Common myeloid progenitor, CD34-positive (primary cell): ENCODE measurements around the gene SERPINB2.
A peak's percentile ranks its signal among the peaks of the same experiment; 100 is the strongest.
"Not testable (repeated sequence)": the region's sequence is repeated elsewhere in the genome, so short reads cannot be mapped to it uniquely, and the experiment has no call there.

Experiments
- CTCF ChIA-PET: fragments of 350-600 bp; sonication (Branson Sonifier 250); formaldehyde crosslinking; loops from one replicate; lab custom pipeline; 2021; ENCODE audit warnings: antibody characterized with exemption; lab: Charles Lee
- POLR2A ChIA-PET: fragments of 350-600 bp; sonication (Branson Sonifier 250); formaldehyde crosslinking; loops from one replicate; lab custom pipeline; 2021; ENCODE audit warnings: antibody characterized with exemption; lab: Charles Lee
- DNase-seq, 3 donors: peaks; one replicate each; pipeline versions ENCODE4 v3.0.0 to v3.0.0-alpha.2; 2013
- H3K27ac ChIP-seq, 2 experiments: 1 replicate in 1 of 2; 2 replicates in 1 of 2; pipeline ENCODE4 v1.7.0; 2013; ENCODE audit warnings: inconsistent platforms in 2 of 2, low read length in 2 of 2, mild to moderate bottlenecking in 2 of 2, low read depth in 1 of 2, moderate library complexity in 1 of 2; ENCODE audit not compliant: severe bottlenecking in 2 of 2, insufficient read depth in 1 of 2, poor library complexity in 1 of 2
- H3K27me3 ChIP-seq, 5 experiments: replicated peaks in 2 of 5; 1 replicate in 3 of 5; 2 replicates in 2 of 5; pipeline versions ENCODE4 v1.6.1 to v1.7.0; 2013; ENCODE audit warnings: low read length in 4 of 5, mild to moderate bottlenecking in 2 of 5, moderate library complexity in 2 of 5, inconsistent platforms in 1 of 5; ENCODE audit not compliant: insufficient read depth in 5 of 5, control insufficient read depth in 4 of 5
- H3K36me3 ChIP-seq, 4 experiments: 1 replicate in 2 of 4; 2 replicates in 2 of 4; pipeline versions ENCODE4 v1.6.1 to v1.7.0; 2013; ENCODE audit warnings: low read length in 3 of 4, control low read depth in 1 of 4, mild to moderate bottlenecking in 1 of 4; ENCODE audit not compliant: control insufficient read depth in 4 of 4, insufficient read depth in 4 of 4
- H3K4me1 ChIP-seq, 4 experiments: 1 replicate in 3 of 4; 2 replicates in 1 of 4; pipeline versions ENCODE4 v1.6.1 to v1.7.1; 2013; ENCODE audit warnings: low read length in 3 of 4, mild to moderate bottlenecking in 3 of 4, control low read depth in 1 of 4, inconsistent platforms in 1 of 4, moderate library complexity in 1 of 4; ENCODE audit not compliant: control insufficient read depth in 4 of 4, insufficient read depth in 4 of 4; ENCODE audit errors: control extremely low read depth in 1 of 4
- H3K4me3 ChIP-seq, 7 experiments: 1 replicate in 4 of 7; 2 replicates in 3 of 7; pipeline versions ENCODE4 v1.5.1 to v1.7.0; 2013; ENCODE audit warnings: mild to moderate bottlenecking in 7 of 7, low read length in 6 of 7, moderate library complexity in 6 of 7, inconsistent platforms in 2 of 7, low read depth in 2 of 7, control low read depth in 1 of 7; ENCODE audit not compliant: insufficient read depth in 4 of 7, control insufficient read depth in 1 of 7; ENCODE audit errors: extremely low read depth in 1 of 7
- H3K9me3 ChIP-seq, 5 experiments: 1 replicate in 4 of 5; 2 replicates in 1 of 5; pipeline versions ENCODE4 v1.6.1 to v1.7.1; 2013; ENCODE audit warnings: low read length in 4 of 5, mild to moderate bottlenecking in 2 of 5, inconsistent platforms in 1 of 5, low read depth in 1 of 5, moderate library complexity in 1 of 5; ENCODE audit not compliant: control insufficient read depth in 4 of 5, insufficient read depth in 2 of 5; ENCODE audit errors: control extremely low read depth in 1 of 5
- WGBS: methylation state at CpG from one replicate; pipeline ENCODE4 v1.1.5; 2013; ENCODE audit not compliant: insufficient coverage; 5-methylcytosine and 5-hydroxymethylcytosine counted together

SERPINB2 gene

DNA sequence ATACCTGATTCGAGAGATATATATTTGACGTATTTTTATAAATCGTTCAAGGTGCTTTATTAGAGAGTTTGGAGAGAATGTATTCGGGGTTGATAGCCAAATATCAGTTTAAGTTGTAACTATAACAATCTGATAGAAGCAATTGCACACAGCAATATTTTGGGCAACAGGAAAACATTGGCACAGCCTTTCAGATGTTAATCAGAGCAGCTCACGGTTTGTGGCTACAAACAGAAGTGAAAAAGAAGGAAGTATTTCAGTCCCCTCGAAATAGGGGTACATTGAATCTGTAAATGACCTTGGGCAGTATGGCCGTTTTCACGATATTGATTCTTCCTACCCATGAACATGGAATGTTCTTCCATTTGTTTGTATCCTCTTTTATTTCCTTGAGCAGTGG is 40.8 kb downstream of the SERPINB2 start:
- 0% methylated on average over 2 of the region's 8 CpGs for WGBS
- POLR2A ChIA-PET, result no interaction called here
- no peaks in the 10 kb centered on the region for H3K27me3 ChIP-seq
- peak; percentile 42 to 59 (median 51) for DNase-seq
- CTCF ChIA-PET, result interaction anchor here (0.8 kb wide), 1 partner anchor 34 kb away, joined by 3 read pairs; no protein-coding TSS in a partner anchor
- no peaks in the 10 kb centered on the region for H3K9me3 ChIP-seq
- no peak overlapping the region for H3K27ac ChIP-seq
- H3K4me3 ChIP-seq, result peak overlapping the region in 1 of 7 experiments; percentile 26
- peaks cover 3 to 19% (median 9%) of the 10 kb centered on the region in 4 experiments for H3K4me1 ChIP-seq
- no peaks in the 10 kb centered on the region for H3K36me3 ChIP-seq

DNA sequence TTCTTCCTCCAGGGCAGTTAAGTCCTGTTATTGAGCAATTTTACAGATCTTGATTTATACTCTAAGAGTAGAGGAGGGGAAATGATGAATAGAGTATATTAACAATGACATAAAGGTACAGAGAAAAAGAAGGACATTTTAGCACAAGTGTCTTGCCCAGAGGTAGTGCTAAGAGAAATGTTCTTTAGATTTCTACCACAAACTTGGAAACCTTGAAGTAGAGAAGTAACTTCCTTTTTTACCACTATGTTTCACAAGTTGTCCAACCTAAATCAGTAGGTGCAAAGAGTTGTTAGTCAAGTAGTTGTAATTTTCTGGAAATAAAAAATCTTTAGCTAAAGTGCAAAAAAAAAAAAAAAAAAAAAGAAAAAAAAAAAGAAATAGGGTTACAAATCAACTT is 41.9 kb downstream of the SERPINB2 start:
- H3K4me3 ChIP-seq, H3K36me3 ChIP-seq, H3K9me3 ChIP-seq, H3K27me3 ChIP-seq, POLR2A ChIA-PET, H3K27ac ChIP-seq, CTCF ChIA-PET: not testable (repeated sequence)
- H3K4me1 ChIP-seq, result peaks cover 3 to 19% (median 9%) of the 10 kb centered on the region in 4 experiments
- DNase-seq, result peak in 2 of 3 donors; percentile 30 to 54

DNA sequence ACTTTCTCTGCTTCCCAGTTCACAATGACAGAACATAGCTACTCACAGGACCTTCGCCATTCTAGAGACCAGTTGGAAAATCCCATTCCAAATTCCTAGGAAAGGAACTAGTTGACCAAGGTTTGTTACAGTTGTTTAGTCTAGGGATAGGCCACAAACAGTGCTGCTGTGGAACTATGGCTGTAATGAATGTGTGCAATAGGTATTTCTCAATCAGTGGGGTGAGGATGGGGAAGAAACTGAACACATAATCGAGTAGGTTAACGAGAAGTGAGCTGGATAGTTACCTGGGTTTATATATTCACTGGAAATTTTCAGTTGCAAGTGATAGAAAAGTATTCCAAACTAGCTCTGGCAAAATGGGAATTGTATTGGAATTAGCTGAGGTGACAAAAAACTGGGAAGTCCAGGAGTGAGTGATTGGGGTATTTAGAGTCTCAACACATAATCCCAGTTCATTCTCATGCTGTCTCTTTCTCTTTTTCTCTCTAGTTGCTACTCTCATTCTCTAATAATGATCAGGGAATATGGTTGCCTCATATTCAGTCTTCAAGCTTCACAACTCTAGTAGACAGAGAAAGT is 43.4 kb downstream of the SERPINB2 start:
- Histone ChIP-seq H3K27me3 (no peaks in the 10 kb centered on the region), H3K4me1 (peaks cover 5 to 20% (median 13%) of the 10 kb centered on the region in 4 experiments), H3K4me3 (no peak overlapping the region), H3K27ac (no peak overlapping the region), H3K36me3 (no peaks in the 10 kb centered on the region), H3K9me3 (no peaks in the 10 kb centered on the region)
- 88% methylated on average over 2 of the region's 3 CpGs for WGBS
- ChIA-PET POLR2A (no interaction called here), CTCF (no interaction called here)
- no peak for DNase-seq

DNA sequence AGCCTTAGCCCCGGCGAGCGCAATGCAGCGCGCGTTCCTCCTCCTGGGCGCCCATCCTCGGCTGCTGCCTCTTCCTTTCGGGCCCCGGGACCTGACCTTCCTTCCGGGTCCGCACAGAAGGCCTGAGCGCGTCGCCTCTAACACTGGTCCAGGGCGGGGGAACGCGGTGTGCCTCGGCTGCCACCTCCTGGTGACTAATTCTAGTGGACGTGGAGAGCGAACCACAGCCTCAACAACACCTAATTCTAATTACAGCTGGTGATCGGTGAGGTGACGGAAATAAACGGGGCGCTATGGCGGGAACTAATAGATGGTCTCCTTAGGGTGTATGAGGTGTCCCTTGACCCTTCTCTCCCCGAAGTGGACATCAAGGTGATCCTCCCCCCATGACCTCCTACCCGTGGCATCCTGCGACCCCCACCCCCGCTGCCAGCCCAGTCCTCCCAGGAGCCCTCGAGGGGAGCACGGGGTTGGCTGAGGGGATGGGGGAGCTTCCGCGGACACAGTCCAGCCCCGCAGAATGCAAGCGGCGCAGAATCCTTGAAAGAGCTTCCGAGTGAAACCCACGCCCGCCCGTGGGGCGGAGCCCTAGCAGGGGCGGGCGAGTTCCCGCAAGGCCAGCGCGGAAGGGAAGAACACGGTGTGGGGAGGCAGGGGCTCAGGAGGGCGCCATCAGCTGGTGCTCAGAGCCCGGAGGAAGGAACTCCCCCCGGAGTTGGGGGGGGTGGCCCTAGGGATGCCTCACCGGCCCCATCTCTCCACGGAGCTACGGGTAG is 48.8 kb downstream of the SERPINB2 start:
- Histone ChIP-seq H3K27ac (no peak overlapping the region), H3K4me1 (peaks cover 6 to 15% (median 14%) of the 10 kb centered on the region in 4 experiments), H3K36me3 (no peaks in the 10 kb centered on the region), H3K4me3 (peak overlapping the region; percentile 39 to 80 (median 67)), H3K9me3 (no peaks in the 10 kb centered on the region), H3K27me3 (peaks cover 0 to 5% (median 0%) of the 10 kb centered on the region in 5 experiments)
- peak; percentile 78 to 88 (median 86) for DNase-seq
- CTCF ChIA-PET, result interaction anchor here (0.6 to 4.4 kb wide), 27 partner anchors 10 to 426 kb away, joined by 3 to 42 read pairs (median 5); partner anchors contain the start of genes SERPINB10, SERPINB2 and SERPINB8
- WGBS, result under 1% methylated on average over 36 of the region's 54 CpGs
- POLR2A ChIA-PET, result no interaction called here

DNA sequence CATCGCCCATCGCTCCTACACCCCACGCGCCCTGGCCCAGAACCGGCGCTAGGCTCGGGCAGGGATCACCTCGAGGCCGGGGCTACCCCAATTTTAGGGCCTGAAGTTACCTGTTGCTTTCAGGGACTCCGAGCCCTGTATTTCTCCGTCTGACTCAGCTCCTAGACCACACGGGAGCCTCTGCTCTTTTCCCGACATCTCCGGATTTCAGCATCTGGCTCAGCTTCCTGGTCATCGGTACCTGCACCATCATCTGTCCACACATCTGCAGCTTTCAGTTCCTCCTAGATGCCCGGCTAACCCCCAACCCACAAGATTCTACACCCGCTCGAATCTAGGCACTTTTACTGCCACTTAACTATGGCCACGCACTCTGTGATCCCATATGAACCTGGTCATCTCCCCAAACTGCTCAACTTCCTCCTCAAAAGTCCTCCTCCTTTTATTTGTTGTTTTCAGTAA is 49.5 kb downstream of the SERPINB2 start:
- 42% methylated on average over 19 of the region's 19 CpGs for WGBS
- H3K4me1 ChIP-seq, result peaks cover 6 to 15% (median 14%) of the 10 kb centered on the region in 4 experiments
- H3K27ac ChIP-seq, result no peak overlapping the region
- peaks cover 0 to 5% (median 0%) of the 10 kb centered on the region in 5 experiments for H3K27me3 ChIP-seq
- CTCF ChIA-PET, result interaction anchor here (0.6 to 4.4 kb wide), 18 partner anchors 9 to 426 kb away, joined by 3 to 42 read pairs (median 6); partner anchors contain the start of genes SERPINB10, SERPINB2 and SERPINB8
- no peak for DNase-seq
- no peaks in the 10 kb centered on the region for H3K36me3 ChIP-seq
- POLR2A ChIA-PET, result no interaction called here
- no peaks in the 10 kb centered on the region for H3K9me3 ChIP-seq
- H3K4me3 ChIP-seq, result peak overlapping the region in 6 of 7 experiments; percentile 30 to 80 (median 68)

DNA sequence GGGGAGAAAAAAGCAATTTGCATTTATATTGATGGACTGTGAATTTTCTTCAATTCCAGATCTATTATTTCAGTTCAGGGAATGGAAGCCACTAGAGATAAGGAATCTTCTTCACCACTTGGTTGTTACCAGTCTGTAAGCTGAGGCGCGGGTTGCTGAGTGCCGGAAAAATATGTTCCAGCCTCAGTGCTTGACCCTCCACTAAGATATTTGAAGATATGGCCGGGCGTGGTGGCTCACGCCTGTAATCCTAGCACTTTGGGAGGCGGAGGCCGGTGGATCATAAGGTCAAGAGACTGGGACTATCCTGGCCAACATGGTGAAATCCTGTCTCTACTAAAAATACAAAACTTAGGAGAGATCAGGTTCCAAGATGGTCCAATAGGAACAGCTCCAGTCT is 52.5 kb downstream of the SERPINB2 start:
- H3K36me3 ChIP-seq, result no peaks in the 10 kb centered on the region
- CTCF ChIA-PET, result no interaction called here
- peaks cover 6 to 15% (median 14%) of the 10 kb centered on the region in 4 experiments for H3K4me1 ChIP-seq
- WGBS, result 96% methylated on average over 8 of the region's 8 CpGs
- POLR2A ChIA-PET, result no interaction called here
- no peak overlapping the region for H3K27ac ChIP-seq
- H3K9me3 ChIP-seq, result no peaks in the 10 kb centered on the region
- no peak for DNase-seq
- peaks cover 0 to 5% (median 0%) of the 10 kb centered on the region in 5 experiments for H3K27me3 ChIP-seq
- no peak overlapping the region for H3K4me3 ChIP-seq
